Thymus (tissue), 11 donors: Measurements from ENCODE around the gene HOXD13. TPM values are rescaled to one million over a fixed set of nuclear protein-coding genes. Genes with fewer than 3 reads are reported as not detected.

Experiments
- DNase-seq, 9 donors: peaks; one replicate each; pipeline ENCODE4 v3.0.0-alpha.2; 2013; ENCODE audit warnings: low spot score in 9 of 9, low read depth in 6 of 9, missing footprints in 1 of 9
- H3K27ac ChIP-seq, 2 donors: one replicate each; pipeline ENCODE4 v1.5.1; 2013; ENCODE audit warnings: control low read depth in 1 of 2, low read depth in 1 of 2, low read length in 1 of 2, mild to moderate bottlenecking in 1 of 2, moderate library complexity in 1 of 2
- H3K27me3 ChIP-seq, 2 donors: one replicate each; pipeline ENCODE4 v1.5.1; 2013; ENCODE audit warnings: low read length in 1 of 2; ENCODE audit not compliant: control insufficient read depth in 2 of 2, insufficient read depth in 1 of 2
- H3K36me3 ChIP-seq, 2 donors: one replicate each; pipeline ENCODE4 v1.5.1; 2013; ENCODE audit warnings: low read length in 1 of 2, mild to moderate bottlenecking in 1 of 2, moderate library complexity in 1 of 2; ENCODE audit not compliant: control insufficient read depth in 2 of 2, insufficient read depth in 2 of 2
- H3K4me1 ChIP-seq, 2 donors: one replicate each; pipeline ENCODE4 v1.5.1; 2013; ENCODE audit warnings: low read length in 2 of 2; ENCODE audit not compliant: control insufficient read depth in 2 of 2, insufficient read depth in 2 of 2
- H3K4me3 ChIP-seq, 2 donors: one replicate each; pipeline ENCODE4 v1.5.1; 2013; ENCODE audit warnings: low read length in 2 of 2, control low read depth in 1 of 2, mild to moderate bottlenecking in 1 of 2
- H3K9me3 ChIP-seq, 2 donors: one replicate each; pipeline ENCODE4 v1.5.1; 2013; ENCODE audit warnings: low read length in 1 of 2, mild to moderate bottlenecking in 1 of 2; ENCODE audit not compliant: control insufficient read depth in 2 of 2, insufficient read depth in 1 of 2
- WGBS: extraction: QIAGEN DNeasy Blood & Tissue Kit; methylation state at CpG from one replicate; pipeline ENCODE4 v1.1.7; 2013; 5-methylcytosine and 5-hydroxymethylcytosine counted together
- polyA plus RNA-seq: library from polyadenylated mRNA; stranded (reverse); fragments of 200-250 nt; gene quantifications from one replicate; pipeline ENCODE4 v1.2.3, GENCODE V29; 2013
- total RNA-seq: library from RNA; stranded (reverse); fragments of 120-200 nt; gene quantifications from one replicate; pipeline ENCODE4 v1.2.4, GENCODE V29; 2013
- donor health status: healthy.

HOXD13 gene
- total and polyA plus RNA-seq, 2 donors, result 0.11 TPM; not detected in 1

DNA sequence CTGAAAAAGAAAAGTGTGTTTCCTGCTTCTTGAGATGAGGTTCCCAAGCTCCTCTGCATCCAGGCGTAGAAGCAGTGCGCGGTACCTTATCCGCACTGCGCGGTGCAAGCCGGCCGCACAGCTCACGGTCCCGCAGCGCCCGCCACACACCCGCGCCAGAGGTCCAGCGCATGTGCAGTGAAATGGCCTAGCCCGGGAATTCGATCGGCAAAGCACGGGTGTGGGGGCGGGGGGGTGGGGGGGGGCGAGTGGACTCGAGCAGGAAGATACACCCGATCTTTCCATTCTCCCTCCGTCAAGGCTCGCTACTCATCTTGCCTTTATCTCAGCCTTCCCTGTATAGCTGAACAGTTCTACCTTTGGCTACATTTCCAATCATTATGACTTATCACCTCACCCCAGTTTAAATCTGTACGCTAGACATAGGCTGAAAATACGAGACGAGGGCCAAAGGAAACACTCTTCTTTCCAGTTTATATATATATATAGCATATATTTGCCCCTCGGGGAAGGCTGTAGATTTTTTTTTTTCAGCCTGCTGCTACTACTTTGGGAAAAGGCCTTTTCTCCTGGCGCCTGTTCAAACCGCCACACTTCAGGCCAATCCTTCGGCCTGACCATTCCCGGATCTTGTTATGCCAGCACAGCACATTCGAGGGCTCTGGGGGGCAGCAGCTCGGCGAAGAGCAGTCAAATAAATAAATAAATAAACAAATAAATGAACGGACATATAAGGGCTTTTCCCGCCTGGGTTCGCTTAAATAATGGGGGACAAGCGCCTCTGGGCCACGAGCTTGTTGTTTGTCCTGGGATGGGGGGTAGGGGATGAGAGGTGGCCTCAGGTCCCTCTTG lies 47.4 kb downstream of the HOXD13 start:
- Histone ChIP-seq H3K27me3 (peaks cover 84 to 97% of the 10 kb centered on the region in 2 donors), H3K36me3 (no peaks in the 10 kb centered on the region), H3K4me3 (peak overlapping the region in 1 of 2 donors; percentile 43), H3K27ac (no peak overlapping the region), H3K4me1 (peaks cover 2 to 26% of the 10 kb centered on the region in 2 donors), H3K9me3 (peaks cover 1 to 17% of the 10 kb centered on the region in 2 donors)
- WGBS, result 11% methylated on average over 41 of the region's 41 CpGs
- DNase-seq, result no peak

DNA sequence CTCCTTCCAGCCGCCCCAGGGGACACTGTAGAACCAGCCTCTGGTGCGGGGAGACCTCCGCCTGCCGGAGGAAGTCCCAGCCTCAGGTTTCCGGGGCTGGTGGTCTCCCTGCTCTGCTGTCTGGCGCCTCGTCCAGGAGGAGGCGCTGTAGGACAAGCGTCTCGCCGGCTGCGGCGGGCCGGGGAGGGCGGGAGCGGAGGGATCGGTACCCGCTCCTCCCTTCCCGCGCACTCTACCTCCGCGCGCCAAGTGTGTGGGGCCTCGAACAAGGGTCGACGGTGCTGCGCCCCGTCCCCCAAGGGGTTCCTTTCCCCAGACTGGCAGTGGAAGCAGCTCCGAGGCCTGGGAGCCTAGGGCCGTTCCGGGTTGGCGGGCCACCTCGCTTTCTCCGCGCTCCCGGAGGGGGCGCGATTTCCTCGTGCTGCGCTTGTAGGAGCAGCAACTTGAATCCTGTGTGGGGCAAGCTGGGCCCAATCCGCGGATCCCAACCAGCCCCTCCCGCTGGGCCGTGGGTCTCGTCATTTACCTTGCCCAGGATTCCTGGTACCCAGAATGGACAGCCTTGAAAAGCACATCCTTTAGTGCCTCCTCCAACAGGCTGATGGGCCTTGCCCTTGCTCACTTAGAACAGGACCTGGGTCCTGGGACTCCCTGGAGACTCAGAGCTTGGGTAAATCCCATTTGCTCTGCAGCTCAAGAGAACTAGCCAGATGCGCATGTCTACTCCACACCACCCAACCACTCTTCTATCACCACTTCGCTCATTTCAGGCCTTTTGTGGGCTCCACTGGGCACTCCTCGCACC lies 48.2 kb downstream of the HOXD13 start:
- no peak overlapping the region for H3K27ac ChIP-seq
- peaks cover 82 to 97% of the 10 kb centered on the region in 2 donors for H3K27me3 ChIP-seq
- H3K4me3 ChIP-seq, result peak overlapping the region; percentile 36 to 43
- H3K4me1 ChIP-seq, result peaks cover 2 to 26% of the 10 kb centered on the region in 2 donors
- DNase-seq, result peak; percentile 27 to 91 (median 82)
- no peaks in the 10 kb centered on the region for H3K36me3 ChIP-seq
- peaks cover 1 to 17% of the 10 kb centered on the region in 2 donors for H3K9me3 ChIP-seq
- WGBS, result 7% methylated on average over 48 of the region's 48 CpGs

DNA sequence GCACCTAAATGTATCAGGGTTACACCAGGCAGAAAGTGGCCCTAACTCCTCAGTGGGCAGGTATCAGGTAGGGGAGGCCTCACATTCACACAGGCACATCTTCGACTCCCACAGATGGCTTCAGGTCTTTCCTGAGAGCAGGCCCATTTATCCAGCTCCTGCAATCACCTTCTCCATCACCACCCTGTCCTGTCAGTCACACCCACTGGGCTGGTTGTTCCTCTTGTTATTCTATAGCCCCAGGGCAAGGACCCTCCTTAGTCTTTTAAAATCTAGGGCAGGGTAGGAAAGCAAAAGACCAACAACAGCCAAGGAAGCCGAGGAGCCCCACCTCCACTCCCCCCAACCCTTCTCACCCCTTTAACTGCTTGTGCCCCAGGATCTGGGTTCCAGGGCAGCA lies 49.8 kb downstream of the HOXD13 start:
- Histone ChIP-seq H3K4me1 (peaks cover 2 to 22% of the 10 kb centered on the region in 2 donors), H3K36me3 (no peaks in the 10 kb centered on the region), H3K9me3 (peaks cover 1 to 17% of the 10 kb centered on the region in 2 donors), H3K27me3 (peaks cover 84 to 97% of the 10 kb centered on the region in 2 donors), H3K27ac (no peak overlapping the region), H3K4me3 (no peak overlapping the region)
- DNase-seq, result no peak
- 95% methylated on average over 2 of the region's 2 CpGs for WGBS

Other genes starting within 250 kb of the HOXD13 start
- 23.5 TPM for gene LNPK, start 90.5 kb upstream of the HOXD13 start, total RNA-seq
- 9.1 TPM for gene LNPK, start 90.5 kb upstream of the HOXD13 start, polyA plus RNA-seq
- gene EVX2, start 8.8 kb upstream of the HOXD13 start, total RNA-seq, result not detected
- gene EVX2, start 8.8 kb upstream of the HOXD13 start, polyA plus RNA-seq, result not detected
- not detected for gene HOXD12, start 7.1 kb downstream of the HOXD13 start, total RNA-seq
- gene HOXD12, start 7.1 kb downstream of the HOXD13 start, polyA plus RNA-seq, result not detected
- gene HOXD11, start 14.6 kb downstream of the HOXD13 start, total RNA-seq, result not detected
- gene HOXD11, start 14.6 kb downstream of the HOXD13 start, polyA plus RNA-seq, result 0.09 TPM
- not detected for gene HOXD10, start 24.1 kb downstream of the HOXD13 start, total RNA-seq
- 0.09 TPM for gene HOXD10, start 24.1 kb downstream of the HOXD13 start, polyA plus RNA-seq
- gene HOXD9, start 30.0 kb downstream of the HOXD13 start, total RNA-seq, result 0.14 TPM
- 1.8 TPM for gene HOXD9, start 30.0 kb downstream of the HOXD13 start, polyA plus RNA-seq
- gene HOXD8, start 37.0 kb downstream of the HOXD13 start, total RNA-seq, result 1.5 TPM
- gene HOXD8, start 37.0 kb downstream of the HOXD13 start, polyA plus RNA-seq, result 3.4 TPM
- 0.09 TPM for gene HOXD4, start 58.8 kb downstream of the HOXD13 start, total RNA-seq
- gene HOXD4, start 58.8 kb downstream of the HOXD13 start, polyA plus RNA-seq, result 1.0 TPM
- gene HOXD3, start 64.6 kb downstream of the HOXD13 start, total RNA-seq, result 0.28 TPM
- gene HOXD3, start 64.6 kb downstream of the HOXD13 start, polyA plus RNA-seq, result 0.82 TPM
- gene HOXD1, start 95.9 kb downstream of the HOXD13 start, total RNA-seq, result 0.09 TPM
- gene HOXD1, start 95.9 kb downstream of the HOXD13 start, polyA plus RNA-seq, result 0.52 TPM
- 32.2 TPM for gene MTX2, start 176.7 kb downstream of the HOXD13 start, total RNA-seq
- 57.7 TPM for gene MTX2, start 176.7 kb downstream of the HOXD13 start, polyA plus RNA-seq